GM19238 (cell line): Measurements from ENCODE around the gene USP34.
"Not testable (repeated sequence)": the region's sequence is repeated elsewhere in the genome, so short reads cannot be mapped to it uniquely, and the experiment has no call there.

Experiments
- DNase-seq: peaks from one replicate; pipeline ENCODE4 v3.0.0; 2011; ENCODE audit warnings: low spot score; ENCODE audit not compliant: insufficient read length

The USP34 gene

DNA sequence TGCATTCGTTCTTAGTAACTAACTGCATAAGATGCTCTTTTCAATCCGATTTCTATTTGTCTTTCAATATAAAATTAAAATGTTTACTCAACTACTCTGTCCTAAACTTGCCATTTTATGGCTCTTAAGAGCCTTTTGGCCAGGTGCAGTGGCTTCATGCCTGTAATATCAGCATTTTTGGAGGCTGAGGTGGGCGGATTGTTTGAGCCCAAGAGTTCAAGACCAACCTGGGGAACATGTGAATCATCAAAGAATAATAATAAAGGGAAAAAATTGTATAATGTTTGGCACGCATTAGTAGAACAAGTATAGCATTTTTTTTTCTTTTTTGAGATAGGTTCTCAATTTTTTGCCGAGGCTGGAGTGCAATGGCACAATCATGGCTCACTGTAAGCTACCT, 216.4 kb downstream of the USP34 start:
- no peak for DNase-seq

- DNase-seq: no peak
Observed at GRCh38 chr2:61253136-61253535, 217.8 kb downstream of the USP34 start.

GRCh38 chr2:61252031-61252430, 218.9 kb downstream of the USP34 start:
- no peak for DNase-seq

- no peak for DNase-seq
Observed at GRCh38 chr2:61249521-61250071, 221.3 kb downstream of the USP34 start.

DNA sequence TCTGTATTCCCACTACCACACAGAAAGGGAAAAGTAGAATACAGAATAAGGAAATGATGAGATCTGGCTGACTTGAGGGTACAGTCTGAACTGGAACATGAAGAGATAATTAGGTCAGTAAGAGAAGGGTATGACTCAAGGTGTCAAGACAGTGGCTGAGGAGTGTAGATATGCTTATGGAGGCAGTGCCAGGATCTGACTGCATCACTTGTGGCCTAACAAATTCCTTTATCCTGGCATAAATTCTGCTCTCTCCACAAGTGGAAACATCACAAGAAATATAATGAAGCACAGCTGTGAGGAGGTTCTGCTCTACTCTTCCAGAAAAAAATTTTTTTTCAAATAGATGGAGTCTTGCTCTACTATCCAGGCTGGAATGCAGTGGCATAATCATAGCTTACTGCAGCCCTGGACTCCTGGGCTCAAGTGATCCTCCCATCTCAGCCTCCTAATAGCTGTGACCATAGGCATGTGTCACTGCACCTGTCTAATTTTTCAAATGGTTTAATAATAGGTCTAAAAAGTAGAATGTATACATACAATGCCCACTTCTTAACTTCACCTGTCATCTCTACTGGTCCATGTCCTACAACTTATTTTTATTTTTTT, 223.6 kb downstream of the USP34 start:
- DNase-seq: no peak

GRCh38 chr2:61244694-61245093, 226.2 kb downstream of the USP34 start:
- DNase-seq: no peak

DNA sequence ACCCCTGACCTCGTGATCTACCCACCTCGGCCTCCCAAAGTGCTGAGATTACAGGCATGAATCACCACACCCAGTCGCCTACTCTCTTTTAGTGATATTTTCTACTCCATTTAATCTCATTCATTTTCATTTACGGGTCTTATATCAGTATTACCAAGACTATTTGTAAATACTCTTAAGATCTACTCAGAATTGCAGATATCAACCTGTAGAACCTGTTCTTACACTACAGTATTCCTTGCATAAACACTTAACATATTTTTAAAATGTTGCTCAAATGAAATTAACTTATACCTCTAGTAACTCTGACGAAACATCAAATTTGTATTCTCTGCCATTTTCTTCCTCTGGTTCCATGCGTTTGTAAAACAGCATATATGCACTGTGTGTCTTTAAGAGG, 229.6 kb downstream of the USP34 start:
- DNase-seq: no peak

DNA sequence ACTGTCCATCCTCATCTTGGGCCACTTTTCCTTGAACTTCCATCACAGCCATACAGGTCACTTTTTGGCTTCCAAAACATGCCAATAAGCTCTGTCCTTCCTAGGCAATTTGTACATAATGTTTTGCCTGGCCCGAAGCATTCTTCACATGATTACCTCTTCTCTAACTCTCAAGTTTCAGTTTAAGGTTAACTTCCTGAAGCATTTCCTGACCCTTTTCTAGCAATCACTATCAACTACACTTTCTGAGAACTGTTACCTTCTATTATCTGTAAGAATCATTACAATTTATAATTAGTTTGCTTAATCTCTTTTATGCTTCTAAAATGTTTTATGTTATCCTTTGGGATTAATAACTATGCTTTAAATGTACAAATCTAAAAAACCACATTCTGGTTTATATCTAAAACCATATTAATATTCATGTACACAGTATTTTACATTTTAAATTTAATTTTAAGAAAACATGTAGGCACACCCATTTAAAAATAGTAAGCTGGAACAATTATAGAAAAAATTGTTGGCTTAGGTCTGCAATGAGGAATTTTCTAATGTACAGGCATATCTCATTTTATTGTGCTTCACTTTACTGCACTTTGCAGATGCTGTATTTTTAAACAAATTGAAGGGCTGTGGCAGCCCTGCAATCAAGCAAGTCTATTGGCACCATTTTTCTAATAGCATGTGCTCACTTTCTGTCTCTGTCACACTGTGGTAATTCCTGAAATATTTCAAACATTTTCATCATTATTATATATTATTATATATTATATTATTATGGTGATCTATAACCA, 232.5 kb downstream of the USP34 start:
- DNase-seq: no peak

DNA sequence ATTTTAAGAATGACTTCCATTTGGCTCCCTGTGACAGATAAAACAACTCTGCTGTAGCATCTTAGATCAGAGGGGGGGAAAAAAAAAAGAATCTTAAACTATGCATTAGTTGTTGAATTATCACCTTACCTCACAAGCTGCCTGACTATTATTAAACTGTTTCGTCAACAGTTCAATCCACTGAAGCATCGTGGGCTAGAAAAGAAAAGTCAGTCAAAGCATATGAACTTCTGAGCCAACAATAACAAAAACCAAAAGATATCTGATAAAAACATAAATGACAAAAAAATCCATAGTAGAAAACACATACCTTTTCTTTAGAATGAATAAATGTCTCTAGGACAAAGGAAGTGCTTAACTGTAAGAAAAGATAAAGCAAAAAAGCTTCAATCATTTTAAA, 235.2 kb downstream of the USP34 start:
- no peak for DNase-seq

- DNase-seq: no peak
Observed at GRCh38 chr2:61233581-61233980, 237.3 kb downstream of the USP34 start.

DNA sequence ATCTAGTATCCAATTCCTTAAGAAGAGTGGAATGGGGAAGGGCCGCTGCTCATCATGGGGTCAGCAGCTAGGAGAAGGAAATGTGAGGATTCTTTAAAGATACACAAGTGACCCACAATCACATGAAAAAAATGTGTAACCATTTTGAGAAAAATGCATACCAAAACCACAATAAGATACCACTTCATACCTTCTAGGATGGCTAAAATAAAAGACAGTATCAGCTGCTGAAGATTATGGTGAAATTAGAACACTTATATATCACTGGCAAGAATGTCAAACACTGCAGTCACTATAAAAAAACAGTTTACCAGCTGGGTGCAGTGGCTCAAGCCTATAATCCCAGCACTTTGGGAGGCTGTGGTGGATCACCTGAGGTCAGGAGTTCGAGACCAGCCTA, 241.0 kb downstream of the USP34 start:
- DNase-seq: no peak

DNA sequence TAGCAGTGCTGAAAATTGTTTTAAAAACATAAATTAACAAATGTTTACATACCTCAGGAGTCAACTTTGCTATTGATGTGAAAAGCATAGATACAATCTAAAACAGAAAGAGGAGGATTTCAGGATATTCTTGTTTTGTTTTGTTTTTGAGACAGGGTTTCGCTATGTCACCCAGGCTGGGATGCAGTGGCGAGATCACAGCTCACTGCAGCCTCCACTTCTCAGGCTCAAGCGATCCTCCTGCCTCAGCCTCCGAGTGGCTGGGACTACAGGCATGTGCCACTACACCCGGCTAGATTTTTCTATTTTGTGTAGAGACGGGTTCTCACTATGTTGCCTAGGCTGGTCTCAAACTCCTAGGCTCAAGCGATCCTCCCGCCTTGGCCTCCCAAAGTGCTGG, 248.3 kb downstream of the USP34 start:
- DNase-seq: no peak

DNA sequence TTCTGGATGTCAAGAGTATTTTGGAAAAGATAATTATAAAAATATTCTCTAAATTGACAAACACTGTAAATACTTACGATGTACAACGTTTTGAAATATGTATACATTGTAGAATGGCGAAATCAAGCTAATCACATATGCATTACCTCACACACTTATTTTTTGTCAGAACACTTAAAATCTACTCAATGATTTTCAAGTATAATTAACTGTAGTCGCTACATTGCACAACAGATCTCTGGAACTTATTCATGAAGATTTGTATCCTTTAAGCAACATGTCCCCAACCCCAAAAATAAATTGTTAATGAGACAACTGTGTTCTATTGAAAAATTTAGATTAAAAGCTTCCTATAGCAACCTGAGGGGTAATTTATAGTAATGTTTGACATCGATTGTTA, 249.1 kb downstream of the USP34 start:
- DNase-seq: no peak

- no peak for DNase-seq
Observed at GRCh38 chr2:61220768-61221167, 250.1 kb downstream of the USP34 start.

GRCh38 chr2:61218817-61219170, 252.1 kb downstream of the USP34 start:
- no peak for DNase-seq

DNA sequence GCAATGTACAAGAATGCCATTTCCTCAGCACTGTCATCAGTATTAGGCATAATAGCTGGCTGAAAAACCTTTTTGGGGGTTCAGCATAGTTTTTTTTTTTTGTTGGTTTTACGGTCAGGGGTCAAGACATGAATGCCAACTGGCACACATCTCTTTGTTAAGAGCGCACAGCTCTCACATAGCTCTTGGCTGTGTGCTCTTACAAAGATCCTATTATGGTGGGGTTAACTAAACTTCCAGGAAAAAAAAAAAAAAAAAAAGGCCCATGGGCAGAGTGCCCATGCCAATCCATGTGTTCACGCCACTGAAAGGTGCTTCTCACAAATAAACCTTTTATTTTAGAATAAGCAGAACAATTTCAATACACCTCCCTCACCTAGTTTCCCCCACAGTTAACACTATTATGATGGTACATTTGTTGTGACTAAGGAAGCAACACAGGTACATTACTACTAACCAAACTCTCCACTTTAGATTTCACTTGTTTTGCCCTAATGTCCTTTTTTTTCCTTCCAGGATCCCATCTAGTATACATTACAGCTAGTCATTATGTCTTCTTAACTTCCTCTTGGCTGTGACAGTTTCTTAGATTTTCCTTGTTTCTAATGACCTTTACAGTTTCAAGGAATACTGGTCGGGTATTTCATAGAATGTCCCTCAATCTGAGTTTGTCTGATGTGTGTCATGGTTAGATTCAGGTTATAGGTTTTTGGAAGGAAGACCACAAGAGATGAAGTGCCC, 252.6 kb downstream of the USP34 start:
- no peak for DNase-seq

DNA sequence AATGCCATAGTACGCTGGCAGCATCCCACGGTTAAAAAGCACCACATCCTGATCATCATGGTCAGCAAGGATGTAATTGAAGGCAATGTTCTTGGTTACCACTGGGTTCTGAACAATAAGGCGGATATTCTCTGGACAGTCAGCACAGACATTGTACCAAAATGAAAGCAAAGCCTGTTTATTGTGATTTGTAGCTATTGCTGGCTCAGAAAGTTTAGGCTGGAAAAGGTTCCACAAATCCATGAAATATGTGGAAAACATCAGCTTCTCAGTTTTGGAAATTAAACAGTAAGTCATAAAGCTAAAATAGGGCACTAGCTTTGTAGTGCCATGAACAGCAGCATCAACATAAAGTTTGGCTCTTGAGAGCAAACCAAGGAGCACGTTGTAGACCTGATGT, 256.7 kb downstream of the USP34 start:
- DNase-seq: no peak

- DNase-seq: no peak
Observed at GRCh38 chr2:61210332-61210981, 260.4 kb downstream of the USP34 start.

DNA sequence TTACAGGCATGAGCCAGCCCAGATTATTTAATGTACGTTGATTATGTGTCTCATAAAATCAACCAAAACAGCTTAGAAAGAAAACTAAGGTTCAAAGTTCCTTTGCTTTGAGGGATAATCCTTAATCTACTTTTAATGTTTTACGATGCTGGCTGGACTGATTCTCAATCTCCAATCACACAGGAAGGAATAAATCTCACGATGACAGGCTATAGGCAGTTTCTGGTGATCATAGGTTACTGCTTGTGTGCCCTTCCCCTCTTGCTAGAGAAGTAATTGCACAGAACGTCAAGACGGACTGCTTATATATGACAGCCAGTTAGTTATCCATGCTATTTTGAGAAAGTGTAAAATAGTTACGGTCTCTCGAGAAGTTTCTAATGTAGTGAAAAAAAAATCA, 265.8 kb downstream of the USP34 start:
- no peak for DNase-seq

DNA sequence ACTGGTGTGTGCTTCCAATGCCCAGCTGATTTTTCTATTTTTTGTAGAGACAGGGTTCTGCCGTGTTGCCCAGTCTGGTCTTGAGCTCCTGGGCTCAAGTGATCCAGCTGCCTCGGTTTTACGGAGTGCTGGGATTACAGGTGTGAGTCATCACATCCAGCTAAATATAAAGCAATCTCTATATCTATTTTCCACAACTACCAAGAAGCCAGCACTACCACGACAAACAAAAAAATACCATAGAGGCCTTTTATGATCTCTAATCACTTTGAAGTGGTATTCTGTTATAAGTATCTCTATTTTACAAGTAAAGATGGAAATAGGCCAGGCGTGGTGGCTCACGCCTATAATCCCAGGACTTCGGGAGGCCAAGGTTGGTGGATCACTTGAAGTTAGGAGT, 274.2 kb downstream of the USP34 start:
- DNase-seq: no peak

GRCh38 chr2:61194646-61195045, 276.2 kb downstream of the USP34 start:
- not testable (repeated sequence) for DNase-seq
